GM12878 (cell line): ENCODE results near the gene ZMAT1. TPM values are rescaled to one million over a fixed set of nuclear protein-coding genes. Genes with fewer than 3 reads are reported as not detected.

ENCODE experiments used
- ATAC-seq: fragments of 200-7000 bp; cut with Tn5 transposase; 3 replicates; pipeline ENCODE4 v1.9.1; 2020; ENCODE audit warnings: mild to moderate bottlenecking, moderate library complexity
- BruUV-seq: library from RNA; stranded (reverse); fragments of 400-500 nt; replicated peaks from 2 replicates; lab custom pipeline; 2021; lab: Mats Ljungman, UMichigan
- CTCF ChIA-PET: fragments of 300-600 bp; sonication (Branson Sonifier 250); formaldehyde crosslinking; extraction: SDS; loops from one replicate; lab custom pipeline; 2021; ENCODE audit warnings: inconsistent platforms; lab: Yijun Ruan, JAX
- POLR2A ChIA-PET: fragments of 350-600 bp; formaldehyde crosslinking; extraction: SDS; loops from one replicate; lab custom pipeline; 2021; ENCODE audit warnings: inconsistent platforms; lab: Charles Lee
- RAD21 ChIA-PET: fragments of 300-600 bp; sonication (Branson Sonifier 250); formaldehyde crosslinking; loops from one replicate; lab custom pipeline; 2023; ENCODE audit warnings: antibody characterized with exemption; ENCODE audit not compliant: unreplicated experiment; lab: Charles Lee
- SMC1A ChIA-PET: fragments of 300-600 bp; sonication (Branson Sonifier 250); formaldehyde crosslinking; loops from one replicate; lab custom pipeline; 2023; ENCODE audit not compliant: unreplicated experiment, uncharacterized antibody; lab: Charles Lee
- DNase-seq: peaks from one replicate; pipeline ENCODE4 v3.0.0-alpha.2; 2011; ENCODE audit warnings: low read depth, low spot score
- FAIRE-seq: peaks from 3 replicates; lab custom pipeline; 2011; peaks lifted over from hg19 to GRCh38; lab: Jason Lieb, UNC
- H2AFZ ChIP-seq: 2 replicates; pipeline ENCODE4 v1.6.0; 2011; ENCODE audit warnings: low read depth, low read length, control low read depth; ENCODE audit not compliant: control insufficient read depth
- H3K27ac ChIP-seq: 2 replicates; pipeline ENCODE4 v1.5.1; 2011; ENCODE audit warnings: control low read depth; ENCODE audit not compliant: control insufficient read depth, insufficient read depth
- H3K27me3 ChIP-seq, 2 experiments: replicated peaks in 1 of 2; 2 replicates each; pipeline versions ENCODE4 v1.6.0 to v1.6.1; 2011; ENCODE audit warnings: low read length in 1 of 2; ENCODE audit not compliant: control insufficient read depth in 2 of 2, insufficient read depth in 2 of 2
- H3K36me3 ChIP-seq, 2 experiments: 2 replicates each; pipeline ENCODE4 v1.5.1; 2011; ENCODE audit warnings: low read length in 1 of 2; ENCODE audit not compliant: control insufficient read depth in 2 of 2, insufficient read depth in 2 of 2
- H3K4me1 ChIP-seq: 2 replicates; pipeline ENCODE4 v1.6.1; 2011; ENCODE audit warnings: mild to moderate bottlenecking, low read length, moderate library complexity, mixed read lengths; ENCODE audit not compliant: control insufficient read depth, insufficient read depth
- H3K4me2 ChIP-seq: 2 replicates; pipeline ENCODE4 v1.6.0; 2011; ENCODE audit warnings: control low read depth; ENCODE audit not compliant: control insufficient read depth, insufficient read depth
- H3K4me3 ChIP-seq: fragments of 200-600 bp; sonication (generic); 2 replicates; pipeline ENCODE4 v1.5.1; 2016
- H3K79me2 ChIP-seq: 2 replicates; pipeline ENCODE4 v1.6.0; 2011; ENCODE audit warnings: low read length; ENCODE audit not compliant: control insufficient read depth, insufficient read depth
- H3K9ac ChIP-seq: 2 replicates; pipeline ENCODE4 v1.8.0; 2011; ENCODE audit warnings: low read length, control low read depth, mixed read lengths; ENCODE audit not compliant: control insufficient read depth, insufficient read depth
- H3K9me3 ChIP-seq: replicated peaks from 3 replicates; pipeline ENCODE4 v1.5.1; 2011; ENCODE audit warnings: mild to moderate bottlenecking, low read length; ENCODE audit not compliant: control insufficient read depth, insufficient read depth
- H4K20me1 ChIP-seq: 2 replicates; pipeline ENCODE4 v1.6.0; 2011; ENCODE audit not compliant: control insufficient read depth, insufficient read depth
- CREB1 ChIP-seq: IDR thresholded peaks from 2 replicates; pipeline ENCODE4 v1.6.1; 2012; ENCODE audit warnings: low read depth, mild to moderate bottlenecking, inconsistent platforms
- EED ChIP-seq: sonication (generic); IDR thresholded peaks from 2 replicates; pipeline ENCODE4 v1.6.1; 2016; ENCODE audit warnings: antibody characterized with exemption, low read depth
- EZH2 ChIP-seq: IDR thresholded peaks from 2 replicates; pipeline ENCODE4 v1.6.1; 2012; ENCODE audit warnings: low read depth, mild to moderate bottlenecking, control low read depth, inconsistent platforms, low read length, borderline replicate concordance; ENCODE audit not compliant: control insufficient read depth
- FOS ChIP-seq: IDR thresholded peaks from 3 replicates; pipeline ENCODE4 v1.6.1; 2011; ENCODE audit warnings: borderline replicate concordance; ENCODE audit not compliant: insufficient read length; ENCODE audit errors: extremely low read depth
- FOXM1 ChIP-seq: IDR thresholded peaks from 2 replicates; pipeline ENCODE4 v1.6.1; 2012; ENCODE audit warnings: low read depth, mild to moderate bottlenecking, inconsistent platforms, low read length, moderate library complexity
- HDAC6 ChIP-seq: fragments of 200-600 bp; sonication (generic); IDR thresholded peaks from one replicate; pipeline ENCODE4 v1.8.0; 2017; ENCODE audit warnings: antibody characterized with exemption; ENCODE audit not compliant: unreplicated experiment
- IKZF1 ChIP-seq: fragments of 450-650 bp; conservative IDR thresholded peaks from 2 replicates; pipeline ENCODE4 v1.6.1; 2017; ENCODE audit warnings: antibody characterized with exemption, mild to moderate bottlenecking
- NR2C1 ChIP-seq: fragments of 450-650 bp; IDR thresholded peaks from 2 replicates; pipeline ENCODE4 v1.6.1; 2017; ENCODE audit warnings: antibody characterized with exemption, mild to moderate bottlenecking, moderate library complexity
- RAD21 ChIP-seq: IDR thresholded peaks from 2 replicates; pipeline ENCODE4 v1.6.1; 2011; ENCODE audit warnings: mild to moderate bottlenecking, low read depth, low read length, moderate library complexity; ENCODE audit not compliant: insufficient read depth
- RAD51 ChIP-seq: fragments of 450-650 bp; IDR thresholded peaks from 2 replicates; pipeline ENCODE4 v1.6.1; 2016; ENCODE audit warnings: moderate library complexity, mild to moderate bottlenecking, inconsistent platforms
- SMAD1 ChIP-seq: fragments of 450-650 bp; IDR thresholded peaks from 2 replicates; pipeline ENCODE4 v1.6.1; 2018; ENCODE audit warnings: mild to moderate bottlenecking, low read depth; ENCODE audit not compliant: partially characterized antibody
- SRF ChIP-seq, 2 experiments: IDR thresholded peaks; 2 replicates each; pipeline ENCODE4 v1.6.1; 2011; ENCODE audit warnings: low read depth in 2 of 2, low read length in 2 of 2, mild to moderate bottlenecking in 1 of 2, moderate library complexity in 1 of 2
- SUZ12 ChIP-seq: fragments of 200-600 bp; sonication (generic); IDR thresholded peaks from one replicate; pipeline ENCODE4 v1.6.1; 2018; ENCODE audit warnings: antibody characterized with exemption, mild to moderate bottlenecking; ENCODE audit not compliant: unreplicated experiment
- YBX1 ChIP-seq: fragments of 450-650 bp; IDR thresholded peaks from 2 replicates; pipeline ENCODE4 v1.6.1; 2016; ENCODE audit warnings: antibody characterized with exemption
- in situ Hi-C: fragments of 300-500 bp; cut with MboI; formaldehyde crosslinking; loops from 9 replicates; pipeline ENCODE4 v1.14.3; 2018; ENCODE audit warnings: mixed read lengths
- intact Hi-C: fragments of 100-400 bp; cut with micrococcal nuclease; formaldehyde crosslinking; loops from one replicate; pipeline ENCODE4 v1.14.2; 2022; ENCODE audit not compliant: unreplicated experiment
- polyA plus RNA-seq, 11 experiments: library from polyadenylated mRNA; depleted of rRNA in 4 of 11; unstranded in 6 of 11; stranded (reverse) in 5 of 11; fragments of >200 nt; fragmentation: Nextera tagmentation in 4 of 11; fragmentation: Illumina TruSeq in 1 of 11; extraction: Ambion mirVana in 4 of 11; extraction: Trizol in 1 of 11; gene quantifications; 1 replicate in 1 of 11; 2 replicates in 10 of 11; pipeline versions ENCODE4 v1.2.1 to v1.2.3, GENCODE V29; 2011 to 2016; ENCODE audit warnings: inconsistent platforms in 2 of 11, missing spikeins in 2 of 11, low read depth in 1 of 11
- total RNA-seq, 4 experiments: library from RNA; depleted of rRNA in 3 of 4; stranded (reverse); fragments of >200 nt in 3 of 4; fragmentation: Illumina TruSeq in 1 of 4; extraction: Trizol in 1 of 4; gene quantifications; 2 replicates each; pipeline versions ENCODE4 v1.2.1 to v1.2.3, GENCODE V29; 2013 to 2021

The ZMAT1 gene
- total and polyA plus RNA-seq, 10 of the 15 experiments (the other 5 are each of a cell fraction or from before 2014, with no cell fraction given), result 0.07 to 2.9 (median 1.1) TPM

DNA sequence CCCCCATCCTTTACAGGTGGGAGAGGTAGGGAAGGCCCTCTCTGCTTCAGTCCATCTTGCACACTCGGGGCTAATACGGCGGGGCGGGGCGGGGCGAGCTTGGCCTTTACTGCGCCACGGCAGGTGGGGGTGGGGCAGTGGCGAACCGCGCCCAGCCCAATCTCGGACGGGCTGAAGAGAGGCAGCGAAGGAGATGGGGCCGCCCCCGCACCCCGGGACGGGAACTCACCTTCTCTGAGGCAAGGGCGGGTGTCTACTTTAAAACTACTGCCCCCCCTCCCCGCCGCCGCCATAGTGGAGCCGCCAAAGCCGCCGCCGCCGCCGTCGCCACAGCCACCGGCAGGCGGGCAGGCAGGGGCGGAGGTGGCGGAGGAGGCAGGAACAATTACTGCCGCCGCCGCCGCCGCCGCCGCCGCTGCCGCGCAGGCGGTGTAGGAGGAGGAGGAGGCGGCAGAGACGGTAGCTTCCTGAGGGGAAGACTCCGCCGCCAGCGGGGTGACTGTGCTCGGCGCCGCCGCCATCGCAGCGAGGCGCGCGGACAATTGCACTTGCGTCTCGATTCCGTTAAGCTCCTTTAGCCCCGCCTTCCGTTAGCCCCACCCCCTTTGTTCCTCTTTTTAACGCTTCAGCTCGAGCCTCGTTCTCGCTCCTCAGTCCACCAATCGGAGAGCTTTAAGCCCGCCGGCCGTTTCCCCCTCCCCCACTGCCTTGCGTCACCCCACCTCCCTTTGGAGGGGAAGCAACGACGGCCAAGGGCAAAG lies at the start of gene ZMAT1 (continued):
- TF ChIP-seq YBX1, result no peak
- 0 out of 2 replicates have a peak, but pooled peaks have one; percentile 17 for TF ChIP-seq NR2C1
- TF ChIP-seq EZH2, result no peak
- no peak for TF ChIP-seq FOS
- no peak for TF ChIP-seq FOXM1
- 0 out of 4 replicates have a peak, but pooled peaks of 1 of the 2 experiments have one; percentile 6 for TF ChIP-seq SRF (IDR thresholded peaks at IDR 0.05; ENCODE audit: low read depth in 2 of 2, low read length in 2 of 2)
- TF ChIP-seq CREB1, result peak; percentile 73
- TF ChIP-seq SMAD1, result no peak
- no peak for TF ChIP-seq RAD51
- TF ChIP-seq IKZF1, result peak; percentile 22; the same call in 1 of the 2 replicates
- no peak for TF ChIP-seq EED
- no peak for TF ChIP-seq RAD21

DNA sequence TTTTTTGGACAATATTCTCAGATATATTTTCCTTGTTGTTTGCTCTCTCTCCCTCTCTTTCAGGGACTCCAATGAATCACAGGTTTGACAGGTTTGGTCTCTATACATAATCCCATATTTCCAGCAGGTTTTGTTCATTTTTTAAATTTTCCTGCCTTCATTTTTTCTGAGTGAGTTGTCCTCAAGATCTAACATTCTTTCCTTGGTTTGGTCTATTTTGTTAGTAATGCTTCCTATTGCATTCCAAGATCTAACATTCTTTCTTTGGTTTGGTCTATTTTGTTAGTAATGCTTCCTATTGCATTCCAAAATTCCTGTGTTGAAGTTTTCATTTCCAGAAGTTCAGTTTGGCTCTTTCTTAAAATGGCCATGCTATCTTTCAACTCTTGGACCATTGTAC lies 45.3 kb upstream of the ZMAT1 start:
- SMC1A ChIA-PET, result no interaction called here
- no peak for DNase-seq
- in situ Hi-C loops, result no loop called here
- no peak overlapping the region for H3K4me2 ChIP-seq
- H3K9ac ChIP-seq, result no peak overlapping the region
- POLR2A ChIA-PET, result no interaction called here
- CTCF ChIA-PET, result no interaction called here
- H3K36me3 ChIP-seq, result no peaks in the 10 kb centered on the region
- no peak for ATAC-seq
- TF ChIP-seq YBX1 (no peak), HDAC6 (no peak), SUZ12 (no peak)
- no peaks in the 10 kb centered on the region for H3K27me3 ChIP-seq
- intact Hi-C loops, result no loop called here
- H2AFZ ChIP-seq, result no peak overlapping the region
- no TSS peak for BruUV-seq
- H3K9me3 ChIP-seq, result no peaks in the 10 kb centered on the region
- no peak for FAIRE-seq
- H3K4me3 ChIP-seq, result no peak overlapping the region
- H4K20me1 ChIP-seq, result no peaks in the 10 kb centered on the region
- H3K79me2 ChIP-seq, result no peaks in the 10 kb centered on the region
- RAD21 ChIA-PET, result no interaction called here
- no peaks in the 10 kb centered on the region for H3K4me1 ChIP-seq
- no peak overlapping the region for H3K27ac ChIP-seq
